ENCODE results near the gene RBM8A.
A peak's percentile ranks its signal among the peaks of the same experiment; 100 is the strongest.
"Not testable (repeated sequence)": the region's sequence is repeated elsewhere in the genome, so short reads cannot be mapped to it uniquely, and the experiment has no call there.

Gene RBM8A

DNA sequence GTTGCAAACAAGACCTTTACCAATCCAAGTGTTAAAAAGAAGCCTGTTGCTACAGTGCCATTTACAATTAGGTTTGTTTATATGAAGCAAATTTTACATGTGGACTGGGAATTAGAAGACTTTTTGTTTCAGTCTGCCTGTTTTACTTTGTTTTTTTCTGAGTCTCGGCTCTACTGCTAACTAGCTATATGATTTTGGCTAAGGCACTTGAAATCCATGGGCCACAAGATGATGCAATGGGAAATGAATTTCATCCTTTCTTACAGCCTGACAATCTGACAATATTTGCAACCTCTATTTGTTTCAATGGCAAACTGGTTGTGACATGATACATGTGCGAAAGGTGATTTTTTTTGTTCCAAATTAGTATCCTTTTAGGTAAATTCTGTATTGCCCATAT is 5.0 kb downstream of the RBM8A start:
- no peak overlapping the region for H3K9ac ChIP-seq (ENCODE audit: low read length)
- H3K4me2 ChIP-seq (ENCODE audit: low read length), result no peak overlapping the region
- H3K79me2 ChIP-seq (ENCODE audit: insufficient read depth, low read length), result peaks cover 9% of the 10 kb centered on the region
- TF ChIP-seq EZH2 (IDR thresholded peaks at IDR 0.05; ENCODE audit: borderline replicate concordance, low read length), result no peak
- TF ChIP-seq, protein P1, sequence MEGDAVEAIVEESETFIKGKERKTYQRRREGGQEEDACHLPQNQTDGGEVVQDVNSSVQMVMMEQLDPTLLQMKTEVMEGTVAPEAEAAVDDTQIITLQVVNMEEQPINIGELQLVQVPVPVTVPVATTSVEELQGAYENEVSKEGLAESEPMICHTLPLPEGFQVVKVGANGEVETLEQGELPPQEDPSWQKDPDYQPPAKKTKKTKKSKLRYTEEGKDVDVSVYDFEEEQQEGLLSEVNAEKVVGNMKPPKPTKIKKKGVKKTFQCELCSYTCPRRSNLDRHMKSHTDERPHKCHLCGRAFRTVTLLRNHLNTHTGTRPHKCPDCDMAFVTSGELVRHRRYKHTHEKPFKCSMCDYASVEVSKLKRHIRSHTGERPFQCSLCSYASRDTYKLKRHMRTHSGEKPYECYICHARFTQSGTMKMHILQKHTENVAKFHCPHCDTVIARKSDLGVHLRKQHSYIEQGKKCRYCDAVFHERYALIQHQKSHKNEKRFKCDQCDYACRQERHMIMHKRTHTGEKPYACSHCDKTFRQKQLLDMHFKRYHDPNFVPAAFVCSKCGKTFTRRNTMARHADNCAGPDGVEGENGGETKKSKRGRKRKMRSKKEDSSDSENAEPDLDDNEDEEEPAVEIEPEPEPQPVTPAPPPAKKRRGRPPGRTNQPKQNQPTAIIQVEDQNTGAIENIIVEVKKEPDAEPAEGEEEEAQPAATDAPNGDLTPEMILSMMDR (IDR thresholded peaks at IDR 0.05; ENCODE audit: low read length), result no peak
- no peaks in the 10 kb centered on the region for H4K20me1 ChIP-seq (ENCODE audit: insufficient read depth, low read length)
- no peaks in the 10 kb centered on the region for H3K9me2 ChIP-seq (ENCODE audit: low read depth, low read length)
- H3K4me1 ChIP-seq (ENCODE audit: insufficient read depth, low read length, severe bottlenecking), result peaks cover 31% of the 10 kb centered on the region
- peaks cover 25% of the 10 kb centered on the region for H3K36me3 ChIP-seq (ENCODE audit: insufficient read depth, low read length)
- H3K27me3 ChIP-seq (ENCODE audit: insufficient read depth, low read length), result no peaks in the 10 kb centered on the region
- H3K4me3 ChIP-seq (ENCODE audit: low read depth, low read length, poor library complexity, severe bottlenecking), result no peak overlapping the region
- H3F3A ChIP-seq (ENCODE audit: insufficient read depth, low read length), result peaks cover 9% of the 10 kb centered on the region; the same call in 1 of the 2 replicates
- H2AFZ ChIP-seq (ENCODE audit: low read length), result no peak overlapping the region
- no peak overlapping the region for H3K27ac ChIP-seq (ENCODE audit: low read depth, low read length, poor library complexity, severe bottlenecking)
- H3K9me3 ChIP-seq (ENCODE audit: low read length), result no peaks in the 10 kb centered on the region

DNA sequence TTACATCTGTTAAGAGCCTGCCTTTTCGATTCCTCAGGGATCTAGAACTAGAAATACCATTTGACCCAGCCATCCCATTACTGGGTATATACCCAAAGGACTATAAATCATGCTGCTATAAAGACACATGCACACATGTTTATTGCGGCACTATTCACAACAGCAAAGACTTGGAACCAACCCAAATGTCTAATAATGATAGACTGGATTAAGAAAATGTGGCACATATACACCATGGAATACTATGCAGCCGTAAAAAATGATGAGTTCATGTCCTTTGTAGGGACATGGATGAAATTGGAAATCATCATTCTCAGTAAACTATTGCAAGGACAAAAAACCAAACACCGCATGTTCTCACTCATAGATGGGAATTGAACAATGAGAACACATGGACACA is 7.0 kb downstream of the RBM8A start:
- peaks cover 26% of the 10 kb centered on the region; the same call in 1 of the 2 replicates for H3K36me3 ChIP-seq (ENCODE audit: insufficient read depth, low read length)
- not testable (repeated sequence) for H3K27ac ChIP-seq (ENCODE audit: low read depth, low read length, poor library complexity, severe bottlenecking); H3K79me2 ChIP-seq (ENCODE audit: insufficient read depth, low read length); H3K9me3 ChIP-seq (ENCODE audit: low read length); H3F3A ChIP-seq (ENCODE audit: insufficient read depth, low read length); H3K27me3 ChIP-seq (ENCODE audit: insufficient read depth, low read length); H2AFZ ChIP-seq (ENCODE audit: low read length); H3K4me3 ChIP-seq (ENCODE audit: low read depth, low read length, poor library complexity, severe bottlenecking); H3K9ac ChIP-seq (ENCODE audit: low read length); H3K9me2 ChIP-seq (ENCODE audit: low read depth, low read length); H4K20me1 ChIP-seq (ENCODE audit: insufficient read depth, low read length)
- peak overlapping the region; percentile 96; the same call in 1 of the 2 replicates for H3K4me2 ChIP-seq (ENCODE audit: low read length)
- peaks cover 22% of the 10 kb centered on the region for H3K4me1 ChIP-seq (ENCODE audit: insufficient read depth, low read length, severe bottlenecking)

DNA sequence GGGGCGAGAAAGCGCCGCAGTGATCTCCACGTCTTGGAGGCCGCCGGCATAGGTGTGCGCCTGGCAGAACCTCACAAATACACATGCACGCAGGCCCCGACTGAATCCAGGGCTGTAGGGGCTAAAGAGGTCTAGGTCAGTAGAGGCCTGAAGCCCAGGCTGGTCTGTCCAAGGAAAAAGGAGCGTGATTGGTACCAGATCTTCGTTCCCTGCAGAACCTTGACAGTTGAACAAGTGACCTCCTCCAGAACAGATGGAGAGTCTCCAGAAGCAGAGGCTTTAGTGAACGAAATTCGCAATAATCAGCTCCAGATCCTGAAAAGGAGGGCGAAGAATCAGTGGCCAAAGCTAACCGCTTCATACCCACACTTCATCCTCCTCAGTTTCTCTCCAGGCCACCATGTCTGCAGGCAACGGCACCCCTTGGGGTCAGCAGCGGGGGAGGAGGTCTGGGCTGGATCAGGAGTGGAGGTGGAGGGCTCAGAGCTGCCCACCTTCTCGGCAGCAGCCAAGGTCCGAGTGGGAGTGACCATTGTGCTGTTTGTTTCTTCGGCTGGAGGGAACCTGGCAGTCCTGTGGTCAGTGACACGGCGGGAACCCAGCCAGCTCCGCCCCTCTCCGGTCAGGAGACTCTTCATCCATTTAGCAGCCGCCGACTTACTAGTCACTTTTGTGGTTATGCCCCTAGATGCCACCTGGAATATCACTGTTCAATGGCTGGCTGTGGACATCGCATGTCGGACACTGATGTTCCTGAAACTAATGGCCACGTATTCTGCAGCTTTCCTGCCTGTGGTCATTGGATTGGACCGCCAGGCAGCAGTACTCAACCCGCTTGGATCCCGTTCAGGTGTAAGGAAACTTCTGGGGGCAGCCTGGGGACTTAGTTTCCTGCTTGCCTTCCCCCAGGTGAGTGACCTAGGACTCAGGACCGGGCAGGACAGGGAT is 8.0 kb downstream of the RBM8A start:
- H3K9me2 ChIP-seq (ENCODE audit: low read depth, low read length), result no peaks in the 10 kb centered on the region
- no peak overlapping the region for H2AFZ ChIP-seq (ENCODE audit: low read length)
- peak overlapping the region; percentile 61 for H3K27ac ChIP-seq (ENCODE audit: low read depth, low read length, poor library complexity, severe bottlenecking)
- TF ChIP-seq, protein P1 (IDR thresholded peaks at IDR 0.05; ENCODE audit: low read length), result no peak
- no peak for TF ChIP-seq EZH2 (IDR thresholded peaks at IDR 0.05; ENCODE audit: borderline replicate concordance, low read length)
- peaks cover 22% of the 10 kb centered on the region for H3K4me1 ChIP-seq (ENCODE audit: insufficient read depth, low read length, severe bottlenecking)
- H3K9ac ChIP-seq (ENCODE audit: low read length), result peak overlapping the region; percentile 76
- no peaks in the 10 kb centered on the region for H3K79me2 ChIP-seq (ENCODE audit: insufficient read depth, low read length)
- H4K20me1 ChIP-seq (ENCODE audit: insufficient read depth, low read length), result no peaks in the 10 kb centered on the region
- peaks cover 29% of the 10 kb centered on the region for H3K36me3 ChIP-seq (ENCODE audit: insufficient read depth, low read length)
- no peaks in the 10 kb centered on the region for H3K27me3 ChIP-seq (ENCODE audit: insufficient read depth, low read length)
- peaks cover 9% of the 10 kb centered on the region; the same call in 1 of the 2 replicates for H3F3A ChIP-seq (ENCODE audit: insufficient read depth, low read length)
- H3K9me3 ChIP-seq (ENCODE audit: low read length), result no peaks in the 10 kb centered on the region
- peak overlapping the region; percentile 96 for H3K4me2 ChIP-seq (ENCODE audit: low read length)
- H3K4me3 ChIP-seq (ENCODE audit: low read depth, low read length, poor library complexity, severe bottlenecking), result peak overlapping the region; percentile 93

All from OCI-LY1 (cell line).